ENCODE measurements around the gene DNAI4.
A peak's percentile ranks its signal among the peaks of the same experiment; 100 is the strongest.

DNA sequence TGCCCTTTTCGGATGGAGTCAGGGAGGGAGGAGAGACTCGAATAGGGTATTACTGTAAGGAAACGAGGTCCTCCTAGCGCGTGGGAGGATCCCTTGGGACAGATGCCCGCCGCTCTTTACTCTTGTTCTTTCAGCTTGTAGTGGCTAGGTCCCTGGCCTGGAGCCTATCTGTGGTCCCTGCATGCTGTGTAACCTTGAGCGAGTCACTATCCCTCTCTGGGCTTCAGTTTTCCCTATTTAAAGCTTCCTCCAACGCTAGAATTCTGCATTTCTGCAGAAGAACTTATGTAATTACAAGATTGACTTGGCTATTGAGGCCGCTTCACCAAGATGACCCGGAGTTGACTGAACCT, 878 bp upstream of the DNAI4 start:
- TF ChIP-seq, protein P1, sequence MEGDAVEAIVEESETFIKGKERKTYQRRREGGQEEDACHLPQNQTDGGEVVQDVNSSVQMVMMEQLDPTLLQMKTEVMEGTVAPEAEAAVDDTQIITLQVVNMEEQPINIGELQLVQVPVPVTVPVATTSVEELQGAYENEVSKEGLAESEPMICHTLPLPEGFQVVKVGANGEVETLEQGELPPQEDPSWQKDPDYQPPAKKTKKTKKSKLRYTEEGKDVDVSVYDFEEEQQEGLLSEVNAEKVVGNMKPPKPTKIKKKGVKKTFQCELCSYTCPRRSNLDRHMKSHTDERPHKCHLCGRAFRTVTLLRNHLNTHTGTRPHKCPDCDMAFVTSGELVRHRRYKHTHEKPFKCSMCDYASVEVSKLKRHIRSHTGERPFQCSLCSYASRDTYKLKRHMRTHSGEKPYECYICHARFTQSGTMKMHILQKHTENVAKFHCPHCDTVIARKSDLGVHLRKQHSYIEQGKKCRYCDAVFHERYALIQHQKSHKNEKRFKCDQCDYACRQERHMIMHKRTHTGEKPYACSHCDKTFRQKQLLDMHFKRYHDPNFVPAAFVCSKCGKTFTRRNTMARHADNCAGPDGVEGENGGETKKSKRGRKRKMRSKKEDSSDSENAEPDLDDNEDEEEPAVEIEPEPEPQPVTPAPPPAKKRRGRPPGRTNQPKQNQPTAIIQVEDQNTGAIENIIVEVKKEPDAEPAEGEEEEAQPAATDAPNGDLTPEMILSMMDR (IDR thresholded peaks at IDR 0.05 in 2 of 3, conservative IDR thresholded peaks at IDR 0.05 in 1 of 3; ENCODE audit: borderline replicate concordance in 1 of 3, insufficient read depth in 1 of 3, low read depth in 2 of 3, low read length in 2 of 3) = no peak
- TF ChIP-seq POLR2A (IDR thresholded peaks at IDR 0.05; ENCODE audit: borderline replicate concordance, extremely low read depth, insufficient read depth, insufficient read length) (no peak), RAD21 (IDR thresholded peaks at IDR 0.05; ENCODE audit: low read depth) (no peak), POLR2AphosphoS5 (IDR thresholded peaks at IDR 0.05; ENCODE audit: low read depth, low read length) (0 out of 2 replicates have a peak, but pooled peaks have one; percentile 33), CBX3 (IDR thresholded peaks at IDR 0.05; ENCODE audit: low read depth) (no peak), EZH2 (IDR thresholded peaks at IDR 0.05) (no peak), YY1 (IDR thresholded peaks at IDR 0.05; ENCODE audit: extremely low read depth, insufficient replicate concordance, low read depth, low read length) (no peak), EGR1 (IDR thresholded peaks at IDR 0.05; ENCODE audit: low read depth) (peak; percentile 25), ZNF274 (IDR thresholded peaks at IDR 0.05; ENCODE audit: low read depth, low read length) (no peak)
- TF ChIP-seq, protein P2, sequence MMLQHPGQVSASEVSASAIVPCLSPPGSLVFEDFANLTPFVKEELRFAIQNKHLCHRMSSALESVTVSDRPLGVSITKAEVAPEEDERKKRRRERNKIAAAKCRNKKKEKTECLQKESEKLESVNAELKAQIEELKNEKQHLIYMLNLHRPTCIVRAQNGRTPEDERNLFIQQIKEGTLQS (IDR thresholded peaks at IDR 0.05) = no peak
- TF ChIP-seq, protein P3, sequence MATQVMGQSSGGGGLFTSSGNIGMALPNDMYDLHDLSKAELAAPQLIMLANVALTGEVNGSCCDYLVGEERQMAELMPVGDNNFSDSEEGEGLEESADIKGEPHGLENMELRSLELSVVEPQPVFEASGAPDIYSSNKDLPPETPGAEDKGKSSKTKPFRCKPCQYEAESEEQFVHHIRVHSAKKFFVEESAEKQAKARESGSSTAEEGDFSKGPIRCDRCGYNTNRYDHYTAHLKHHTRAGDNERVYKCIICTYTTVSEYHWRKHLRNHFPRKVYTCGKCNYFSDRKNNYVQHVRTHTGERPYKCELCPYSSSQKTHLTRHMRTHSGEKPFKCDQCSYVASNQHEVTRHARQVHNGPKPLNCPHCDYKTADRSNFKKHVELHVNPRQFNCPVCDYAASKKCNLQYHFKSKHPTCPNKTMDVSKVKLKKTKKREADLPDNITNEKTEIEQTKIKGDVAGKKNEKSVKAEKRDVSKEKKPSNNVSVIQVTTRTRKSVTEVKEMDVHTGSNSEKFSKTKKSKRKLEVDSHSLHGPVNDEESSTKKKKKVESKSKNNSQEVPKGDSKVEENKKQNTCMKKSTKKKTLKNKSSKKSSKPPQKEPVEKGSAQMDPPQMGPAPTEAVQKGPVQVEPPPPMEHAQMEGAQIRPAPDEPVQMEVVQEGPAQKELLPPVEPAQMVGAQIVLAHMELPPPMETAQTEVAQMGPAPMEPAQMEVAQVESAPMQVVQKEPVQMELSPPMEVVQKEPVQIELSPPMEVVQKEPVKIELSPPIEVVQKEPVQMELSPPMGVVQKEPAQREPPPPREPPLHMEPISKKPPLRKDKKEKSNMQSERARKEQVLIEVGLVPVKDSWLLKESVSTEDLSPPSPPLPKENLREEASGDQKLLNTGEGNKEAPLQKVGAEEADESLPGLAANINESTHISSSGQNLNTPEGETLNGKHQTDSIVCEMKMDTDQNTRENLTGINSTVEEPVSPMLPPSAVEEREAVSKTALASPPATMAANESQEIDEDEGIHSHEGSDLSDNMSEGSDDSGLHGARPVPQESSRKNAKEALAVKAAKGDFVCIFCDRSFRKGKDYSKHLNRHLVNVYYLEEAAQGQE (IDR thresholded peaks at IDR 0.05; ENCODE audit: low read depth) = no peak
- TF ChIP-seq, protein P4, sequence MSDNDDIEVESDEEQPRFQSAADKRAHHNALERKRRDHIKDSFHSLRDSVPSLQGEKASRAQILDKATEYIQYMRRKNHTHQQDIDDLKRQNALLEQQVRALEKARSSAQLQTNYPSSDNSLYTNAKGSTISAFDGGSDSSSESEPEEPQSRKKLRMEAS (IDR thresholded peaks at IDR 0.05) = no peak
